NCI-H2171 treated with DMSO at 0.1 percent for 48 hours (cell line): ENCODE results near the gene HNRNPK.
A peak's percentile ranks its signal among the peaks of the same experiment; 100 is the strongest.

ENCODE experiments used
- DNase-seq: peaks from one replicate; lab custom pipeline; 2025; lab: John Stamatoyannopoulos, UW

HNRNPK gene

GRCh38 chr9:83979812-83980394 lies at the start of gene HNRNPK:
Gene HNRNPK (minus strand): TSS chr9:83980215. CDS start chr9:83978252, 1,963 bp downstream.
- DNase-seq = peak; percentile 95

DNA sequence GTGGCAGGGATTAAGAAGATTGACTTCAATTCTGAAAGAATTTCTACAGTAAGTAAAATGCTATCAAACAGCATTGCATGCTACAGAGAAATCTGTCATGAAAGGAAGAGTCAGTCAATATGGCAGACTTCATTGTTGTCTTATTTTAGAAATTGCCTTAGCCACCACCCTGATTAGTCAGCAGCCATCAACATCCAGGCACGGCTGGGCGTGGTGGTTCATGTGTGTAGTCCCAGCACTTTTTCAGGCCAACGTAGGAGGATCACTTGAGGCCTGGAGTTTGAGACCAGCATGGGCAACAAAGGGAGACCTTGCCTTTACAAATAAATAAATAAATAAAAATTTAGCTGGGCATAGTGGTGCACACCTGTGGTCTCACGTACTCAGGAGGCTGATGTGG lies 47.2 kb upstream of the HNRNPK start:
- DNase-seq = no peak

DNA sequence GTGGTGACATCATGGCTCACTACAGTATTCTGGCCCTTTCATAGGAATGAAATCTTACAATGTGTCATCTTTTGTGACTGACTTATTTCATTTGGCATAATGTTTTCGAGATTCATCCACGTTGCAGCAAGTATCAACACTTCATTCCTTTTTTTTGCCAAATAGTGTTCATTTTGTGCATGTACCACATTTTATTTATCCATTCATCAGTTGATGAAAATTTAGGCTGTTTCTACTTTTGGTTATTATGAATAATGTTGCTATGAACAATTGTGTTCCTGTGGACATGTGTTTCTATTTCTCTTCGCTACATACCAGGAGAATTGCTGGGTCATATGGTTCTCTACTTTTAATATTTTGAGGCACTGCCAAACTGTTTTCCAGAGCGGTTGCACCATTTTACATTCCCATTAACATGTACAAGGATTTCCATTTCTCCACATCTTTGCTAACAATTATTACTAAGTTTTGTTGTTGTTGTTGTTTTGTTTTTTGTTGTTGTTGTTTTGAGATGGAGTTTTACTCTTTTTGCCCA lies 44.1 kb upstream of the HNRNPK start:
- DNase-seq = no peak

- no peak for DNase-seq
These were observed 27.6 kb upstream of the HNRNPK start for GRCh38 chr9:84007662-84008061.

- no peak for DNase-seq
These were observed 23.2 kb upstream of the HNRNPK start for GRCh38 chr9:84003246-84003645.

- no peak for DNase-seq
These were observed 22.3 kb upstream of the HNRNPK start for GRCh38 chr9:84002344-84002743.

- no peak for DNase-seq
These were observed 21.6 kb upstream of the HNRNPK start for GRCh38 chr9:84001621-84002020.

DNA sequence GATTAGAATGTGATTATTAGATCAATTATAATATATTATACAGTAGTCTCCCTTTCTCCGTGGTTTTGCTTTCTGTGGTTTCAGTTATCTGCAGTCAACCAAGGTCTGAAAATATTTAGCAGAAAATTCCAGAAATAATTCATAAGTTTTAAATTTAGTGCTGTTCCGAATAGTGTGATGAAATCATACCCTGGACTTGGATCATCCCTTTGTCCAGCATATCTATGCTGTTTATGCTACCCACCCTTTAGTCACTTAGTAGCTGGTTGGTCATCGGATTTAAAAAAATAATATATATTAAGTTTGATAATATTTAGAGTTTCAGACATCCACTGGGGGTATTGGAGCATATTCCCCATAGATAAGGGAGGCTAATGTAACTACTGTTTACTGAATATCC lies 20.2 kb upstream of the HNRNPK start:
- DNase-seq = no peak

GRCh38 chr9:83999141-83999918 lies 19.3 kb upstream of the HNRNPK start:
- DNase-seq = no peak

- no peak for DNase-seq
These were observed 16.1 kb upstream of the HNRNPK start for GRCh38 chr9:83996126-83996525.

DNA sequence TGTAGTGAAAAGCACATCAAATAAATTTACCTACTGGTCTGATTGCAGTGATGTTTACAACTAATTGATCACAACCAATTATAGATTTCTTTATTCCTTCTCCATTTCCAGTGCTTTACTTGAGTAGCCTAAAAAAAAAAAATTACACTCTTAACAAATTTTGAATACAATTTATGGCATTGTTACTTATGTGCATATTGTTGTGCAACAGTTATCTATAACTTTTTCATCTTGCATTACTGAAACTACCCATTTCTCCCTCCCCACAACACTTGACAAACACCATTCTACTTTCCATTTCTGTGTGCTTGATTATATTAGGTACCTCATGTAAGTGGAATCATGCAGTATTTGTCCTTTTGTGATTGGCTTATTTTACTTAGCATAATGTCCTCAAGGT lies 12.9 kb upstream of the HNRNPK start:
- no peak for DNase-seq

DNA sequence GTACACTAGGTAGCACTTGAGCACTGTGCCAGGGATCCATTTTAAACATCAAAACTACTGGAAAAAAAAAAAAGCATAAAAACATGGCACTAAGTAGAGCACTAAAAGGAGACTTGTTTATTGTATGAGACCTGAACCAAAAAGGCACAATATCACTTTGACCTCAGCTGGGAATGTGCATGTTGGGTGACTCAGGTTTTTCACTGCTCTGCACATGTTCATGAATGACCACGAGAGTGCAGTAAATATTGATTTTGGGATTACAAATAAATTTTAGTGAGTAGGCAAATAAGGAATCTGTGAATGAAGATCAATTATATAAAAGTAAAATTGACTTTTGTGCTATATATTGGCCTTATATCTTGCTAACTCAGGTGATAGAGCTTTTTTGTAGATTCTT lies 12.4 kb upstream of the HNRNPK start:
- DNase-seq = no peak

DNA sequence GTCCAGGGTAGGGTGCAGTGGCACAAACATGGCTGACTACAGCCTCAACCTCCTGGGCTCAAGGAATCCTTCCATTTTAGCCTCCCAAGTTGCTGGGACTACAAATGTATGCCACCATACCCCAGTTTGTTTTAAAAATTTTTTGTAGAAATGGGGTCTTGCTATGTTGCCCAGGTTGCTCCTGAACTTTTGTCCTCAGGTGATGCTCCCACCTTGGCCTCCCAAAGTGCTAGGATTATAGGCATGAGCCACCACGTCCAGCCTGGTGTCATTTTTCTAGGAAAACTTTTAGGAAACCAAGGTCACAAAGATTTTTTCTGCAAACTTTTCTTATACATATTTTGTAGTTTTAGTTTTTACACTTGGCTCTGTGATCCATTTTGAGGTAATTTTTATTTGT lies 11.3 kb upstream of the HNRNPK start:
- no peak for DNase-seq

GRCh38 chr9:83988411-83988810 lies 8.4 kb upstream of the HNRNPK start:
- no peak for DNase-seq

DNA sequence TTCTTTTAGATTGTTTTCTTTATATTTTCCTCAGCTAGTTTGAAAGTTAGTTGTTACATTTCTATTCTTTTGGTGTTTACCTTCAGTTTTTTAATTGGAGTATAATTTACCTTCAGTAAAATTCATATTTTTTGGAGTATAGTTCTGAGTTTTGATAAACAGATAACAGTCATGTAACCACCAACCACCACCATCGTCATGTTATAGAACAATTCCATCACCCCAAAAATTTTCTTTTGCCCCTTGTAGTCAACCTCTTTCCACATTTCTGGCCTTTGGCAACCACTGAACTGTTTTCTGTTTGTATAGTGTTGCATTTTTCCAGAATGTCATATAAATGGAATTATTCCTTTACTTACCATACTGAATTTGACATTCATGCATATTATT lies 7.4 kb upstream of the HNRNPK start:
- DNase-seq = no peak

DNA sequence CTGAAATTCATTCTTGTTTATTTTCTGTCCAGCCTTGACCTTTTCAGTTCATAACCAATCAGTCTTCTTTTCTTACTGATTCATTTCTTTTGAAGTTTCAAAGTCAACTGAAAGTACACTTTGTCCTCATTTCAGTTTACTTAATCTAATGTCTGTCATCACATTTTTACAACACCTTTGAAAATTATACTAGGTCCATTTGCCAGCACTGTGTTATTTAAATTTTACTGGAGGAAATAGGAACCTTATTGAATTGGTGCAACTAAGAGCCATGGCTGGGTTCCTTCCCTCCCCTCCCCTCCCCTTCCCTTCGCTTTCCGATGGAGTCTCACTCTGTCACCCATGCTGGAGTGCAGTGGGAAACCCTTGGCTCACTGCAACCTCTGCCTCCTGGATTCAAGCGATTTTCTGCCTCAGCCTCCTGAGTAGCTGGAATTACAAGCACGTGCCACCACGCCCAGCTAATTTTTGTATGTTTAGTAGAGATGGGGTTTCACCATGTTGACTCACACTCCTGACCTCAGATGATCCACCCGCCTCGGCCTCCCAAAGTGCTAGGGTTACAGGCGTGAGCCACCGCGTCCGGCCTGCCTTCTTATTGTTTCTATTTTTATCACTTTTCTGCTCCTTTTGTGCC lies 6.9 kb upstream of the HNRNPK start:
- no peak for DNase-seq

DNA sequence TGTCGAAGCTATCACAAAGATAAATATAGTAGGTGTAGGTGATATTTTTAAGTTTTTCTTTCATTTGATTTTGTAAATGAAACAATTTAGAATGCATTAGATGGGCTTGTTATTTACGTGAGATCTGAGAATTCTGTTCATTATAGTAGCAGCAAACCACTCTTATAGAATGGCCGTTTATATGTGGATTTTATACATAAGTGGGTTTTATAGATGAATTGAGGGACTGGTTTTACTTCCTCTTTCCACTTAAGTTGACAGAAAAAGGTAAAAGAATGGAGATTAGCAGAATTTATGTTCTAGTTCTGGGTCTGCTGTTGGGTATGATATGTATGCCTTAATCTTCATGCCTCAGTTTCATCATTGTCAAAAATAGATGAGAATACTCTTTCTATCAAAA lies 6.2 kb upstream of the HNRNPK start:
- DNase-seq = no peak

- peak; percentile 54 for DNase-seq
These were observed 1.3 kb upstream of the HNRNPK start for GRCh38 chr9:83981126-83981871.

GRCh38 chr9:83980395-83981125 lies 545 bp upstream of the HNRNPK start, which contains the start of gene RMI1:
Gene RMI1 (plus strand): TSS chr9:83980805. CDS start chr9:84000987, 20,182 bp downstream.
- peak; percentile 96 for DNase-seq

DNA sequence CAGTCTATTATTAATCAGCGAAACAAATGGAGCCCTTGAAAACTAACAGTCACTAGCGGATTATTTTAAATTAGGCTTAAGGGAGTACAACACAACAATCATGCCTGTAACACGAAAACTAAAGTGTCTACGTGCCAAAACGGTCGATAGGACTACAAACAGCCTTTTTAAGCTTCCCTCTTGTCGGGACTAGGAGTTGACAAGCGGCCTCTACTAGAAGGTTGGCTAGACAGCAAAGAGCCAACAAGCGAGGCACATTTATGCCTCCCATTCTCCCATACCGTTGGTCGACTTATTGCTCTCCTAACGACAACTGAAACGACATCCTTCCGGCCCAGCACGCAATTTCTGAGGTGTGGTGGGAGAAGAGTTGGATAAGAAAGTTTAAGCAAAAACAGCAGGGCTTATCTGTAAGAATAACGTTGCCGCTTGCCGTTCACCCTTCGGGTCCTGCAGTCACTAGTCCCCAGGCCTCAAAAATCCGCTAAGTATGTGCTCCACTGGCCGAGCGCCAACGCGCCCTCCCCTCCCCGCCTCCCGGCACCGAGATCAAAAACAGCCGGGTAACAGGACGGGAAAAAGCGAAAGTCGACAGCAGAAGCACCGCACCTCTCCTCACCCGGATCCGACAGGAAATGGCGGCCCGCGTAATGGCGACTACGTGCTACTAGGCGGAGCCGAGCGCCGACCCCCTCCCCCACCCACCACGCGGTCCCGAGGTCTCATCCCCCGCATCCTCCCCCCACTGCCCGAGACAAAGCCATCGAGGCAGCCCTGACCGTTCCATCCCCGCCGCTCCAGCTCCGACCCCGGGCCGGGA lies 813 bp downstream of the HNRNPK start:
- DNase-seq = peak; percentile 70

DNA sequence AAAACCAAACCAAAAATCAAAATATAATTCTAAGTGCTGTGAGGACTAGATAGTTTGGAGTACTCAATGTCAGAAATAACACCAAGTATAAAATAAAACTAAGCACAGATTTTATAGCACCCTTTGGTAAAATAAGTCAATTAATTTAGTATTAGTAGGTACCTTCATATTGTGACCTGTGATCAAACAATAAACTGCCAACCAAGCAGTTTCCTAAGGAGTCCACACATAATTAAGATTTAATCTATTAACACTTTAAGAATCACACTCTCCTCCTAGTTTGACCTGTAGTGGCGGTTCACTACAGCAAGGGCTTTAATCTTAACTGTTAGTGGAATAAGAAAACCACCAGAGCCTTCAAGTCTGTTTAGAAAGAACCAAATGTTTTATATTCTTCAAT lies 2.8 kb downstream of the HNRNPK start:
- no peak for DNase-seq
